Panc1 (cell line): ENCODE measurements around the gene WDR82.

Experiments used
- CTCF ChIP-seq: fragments of 450-650 bp; IDR thresholded peaks from 2 replicates; pipeline ENCODE4 v1.5.1; 2017; ENCODE audit warnings: mild to moderate bottlenecking
- REST ChIP-seq, 2 experiments: IDR thresholded peaks; 2 replicates each; pipeline ENCODE4 v1.6.1; 2011 to 2012; ENCODE audit warnings: low read depth in 2 of 2, control low read depth in 1 of 2, low read length in 1 of 2, mild to moderate bottlenecking in 1 of 2, moderate library complexity in 1 of 2; ENCODE audit not compliant: insufficient read depth in 1 of 2

DNA sequence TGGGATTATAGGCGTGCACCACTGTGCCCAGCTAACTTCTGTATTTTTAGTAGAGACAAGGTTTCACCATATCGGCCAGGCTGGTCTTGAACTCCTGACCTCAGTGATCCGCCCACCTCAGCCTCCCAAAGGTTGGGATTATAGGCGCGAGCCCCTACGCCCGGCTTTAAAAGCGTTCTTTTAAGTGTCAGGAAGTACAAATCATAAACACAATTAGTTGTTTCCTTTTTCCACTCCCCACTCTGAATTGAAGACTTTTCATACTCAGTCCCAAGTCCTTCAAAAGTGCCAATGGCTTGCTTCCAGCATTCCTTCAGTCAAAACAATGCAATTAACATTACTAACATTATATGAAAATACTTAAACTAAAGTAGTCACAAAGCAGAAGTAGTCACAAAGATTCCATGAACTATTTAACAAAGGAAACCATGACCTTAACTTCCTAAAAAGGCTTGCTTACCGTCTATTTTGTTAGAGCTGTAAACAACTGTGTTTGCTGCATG lies 8.1 kb downstream of the WDR82 start:
- TF ChIP-seq REST (IDR thresholded peaks at IDR 0.05; ENCODE audit: insufficient read depth in 1 of 2, low read depth in 2 of 2, low read length in 1 of 2) (no peak), CTCF (no peak)
